ENCODE data around the gene SSX2IP. TPM values are rescaled to one million over a fixed set of nuclear protein-coding genes. Genes with fewer than 3 reads are reported as not detected.
A peak's percentile ranks its signal among the peaks of the same experiment; 100 is the strongest.

SSX2IP gene
- polyA plus RNA-seq, 3 donors, result 35.1 to 46.9 (median 39.3) TPM

- peak in 1 of 11 donors; percentile 22 for DNase-seq (ENCODE audit: extremely low read depth in 1 of 11, low read depth in 9 of 11, low spot score in 4 of 11)
Measured at GRCh38 chr1:84720221-84720780, 30.0 kb upstream of the SSX2IP start.

GRCh38 chr1:84719543-84720217 is 29.4 kb upstream of the SSX2IP start:
- DNase-seq (ENCODE audit: extremely low read depth in 1 of 11, low read depth in 9 of 11, low spot score in 4 of 11), result peak in 9 of 11 donors; percentile 24 to 70 (median 48)

GRCh38 chr1:84715342-84716019 is 25.2 kb upstream of the SSX2IP start:
- DNase-seq (ENCODE audit: extremely low read depth in 1 of 11, low read depth in 9 of 11, low spot score in 4 of 11), result no peak

GRCh38 chr1:84712276-84712874 is 22.1 kb upstream of the SSX2IP start:
- no peak for DNase-seq (ENCODE audit: extremely low read depth in 1 of 11, low read depth in 9 of 11, low spot score in 4 of 11)

GRCh38 chr1:84711869-84712268 is 21.6 kb upstream of the SSX2IP start:
- DNase-seq (ENCODE audit: extremely low read depth in 1 of 11, low read depth in 9 of 11, low spot score in 4 of 11), result no peak

- DNase-seq (ENCODE audit: extremely low read depth in 1 of 11, low read depth in 9 of 11, low spot score in 4 of 11), result no peak
Measured at GRCh38 chr1:84711121-84711520, 20.9 kb upstream of the SSX2IP start.

- DNase-seq (ENCODE audit: extremely low read depth in 1 of 11, low read depth in 9 of 11, low spot score in 4 of 11), result no peak
Measured at GRCh38 chr1:84709131-84709530, 18.9 kb upstream of the SSX2IP start.

- no peak for DNase-seq (ENCODE audit: extremely low read depth in 1 of 11, low read depth in 9 of 11, low spot score in 4 of 11)
Measured at GRCh38 chr1:84708031-84708430, 17.8 kb upstream of the SSX2IP start.

- no peak for DNase-seq (ENCODE audit: extremely low read depth in 1 of 11, low read depth in 9 of 11, low spot score in 4 of 11)
Measured at GRCh38 chr1:84705513-84705912, 15.3 kb upstream of the SSX2IP start.

GRCh38 chr1:84704872-84705417 is 14.7 kb upstream of the SSX2IP start:
- DNase-seq (ENCODE audit: extremely low read depth in 1 of 11, low read depth in 9 of 11, low spot score in 4 of 11), result no peak

- DNase-seq (ENCODE audit: extremely low read depth in 1 of 11, low read depth in 9 of 11, low spot score in 4 of 11), result no peak
Measured at GRCh38 chr1:84703431-84703830, 13.2 kb upstream of the SSX2IP start.

- DNase-seq (ENCODE audit: extremely low read depth in 1 of 11, low read depth in 9 of 11, low spot score in 4 of 11), result no peak
Measured at GRCh38 chr1:84702143-84702542, 11.9 kb upstream of the SSX2IP start.

GRCh38 chr1:84701376-84701775 is 11.1 kb upstream of the SSX2IP start:
- DNase-seq (ENCODE audit: extremely low read depth in 1 of 11, low read depth in 9 of 11, low spot score in 4 of 11), result no peak

GRCh38 chr1:84700070-84700469 is 9.8 kb upstream of the SSX2IP start:
- DNase-seq (ENCODE audit: extremely low read depth in 1 of 11, low read depth in 9 of 11, low spot score in 4 of 11), result no peak

GRCh38 chr1:84698151-84699110 is 8.2 kb upstream of the SSX2IP start:
- no peak for DNase-seq (ENCODE audit: extremely low read depth in 1 of 11, low read depth in 9 of 11, low spot score in 4 of 11)

- no peak for DNase-seq (ENCODE audit: extremely low read depth in 1 of 11, low read depth in 9 of 11, low spot score in 4 of 11)
Measured at GRCh38 chr1:84693785-84694184, 3.5 kb upstream of the SSX2IP start.

- DNase-seq (ENCODE audit: extremely low read depth in 1 of 11, low read depth in 9 of 11, low spot score in 4 of 11), result no peak
Measured at GRCh38 chr1:84693005-84693404, 2.7 kb upstream of the SSX2IP start.

- no peak for DNase-seq (ENCODE audit: extremely low read depth in 1 of 11, low read depth in 9 of 11, low spot score in 4 of 11)
Measured at GRCh38 chr1:84692391-84692790, 2.1 kb upstream of the SSX2IP start.
